ENCODE measurements around the gene STRIT1.

Gene STRIT1

DNA sequence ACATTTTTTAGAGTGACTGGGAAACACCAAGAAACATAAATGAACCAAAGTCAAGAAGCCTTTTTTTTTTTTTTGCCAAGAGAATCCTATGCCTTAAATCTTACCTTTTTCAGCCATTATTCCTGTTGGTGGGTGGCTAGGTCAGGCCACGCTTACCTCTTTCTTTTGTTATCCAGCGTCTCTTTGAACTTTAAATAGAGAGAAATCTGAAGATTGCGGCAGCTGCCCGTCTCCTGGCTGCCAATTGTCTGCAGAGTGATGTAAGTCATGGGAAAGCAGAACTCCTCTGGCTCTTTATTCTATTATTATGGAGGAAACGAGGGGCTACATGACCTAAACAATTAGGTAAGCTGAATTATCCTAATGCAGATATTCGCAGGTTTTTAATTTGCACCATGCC lies at the start of gene STRIT1:
Gene STRIT1, minus strand, starts transcription at position 168 of the 400 bp plus-strand sequence.
- no peak for DNase-seq (ENCODE audit: low read depth)

DNA sequence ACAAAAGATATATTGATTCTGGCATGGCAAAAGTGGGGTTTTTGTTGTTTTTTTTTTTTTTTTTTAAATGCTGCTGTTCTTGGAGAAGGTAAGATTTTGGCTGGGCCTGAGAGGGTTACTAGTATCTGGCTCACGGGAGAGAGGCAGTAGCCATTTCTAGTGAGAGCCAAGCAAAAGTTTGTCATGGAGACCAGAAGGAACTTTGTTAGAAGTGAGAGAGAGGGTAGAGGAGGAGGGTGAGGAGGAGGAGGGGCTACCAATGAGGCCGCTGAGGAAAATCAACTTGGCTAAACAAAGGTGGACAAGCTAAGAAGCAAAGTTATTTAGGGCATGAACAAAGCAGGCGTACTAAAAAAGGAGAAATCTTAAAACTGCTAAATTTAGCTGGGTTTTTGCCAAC lies 48.9 kb upstream of the STRIT1 start:
- DNase-seq (ENCODE audit: low read depth), result no peak

DNA sequence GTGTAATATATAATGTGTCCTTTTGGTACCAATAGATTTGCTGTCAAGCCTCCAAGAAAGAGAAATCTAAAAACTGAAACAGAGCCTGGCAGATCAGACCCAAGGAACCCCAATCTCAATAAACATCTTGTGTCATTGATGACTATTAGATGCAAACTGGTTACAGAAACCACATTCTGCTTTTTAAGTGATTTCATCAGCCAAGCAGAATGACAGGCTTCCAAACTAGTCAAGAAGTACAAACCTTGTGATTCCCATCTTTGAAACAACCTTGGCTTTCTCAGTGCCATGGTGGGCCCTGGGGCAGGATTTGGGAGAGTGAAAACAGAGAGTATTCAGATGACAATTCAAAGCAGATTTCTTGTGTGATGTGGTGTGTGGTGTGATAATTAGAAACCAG lies 45.6 kb upstream of the STRIT1 start:
- no peak for DNase-seq (ENCODE audit: low read depth)

DNA sequence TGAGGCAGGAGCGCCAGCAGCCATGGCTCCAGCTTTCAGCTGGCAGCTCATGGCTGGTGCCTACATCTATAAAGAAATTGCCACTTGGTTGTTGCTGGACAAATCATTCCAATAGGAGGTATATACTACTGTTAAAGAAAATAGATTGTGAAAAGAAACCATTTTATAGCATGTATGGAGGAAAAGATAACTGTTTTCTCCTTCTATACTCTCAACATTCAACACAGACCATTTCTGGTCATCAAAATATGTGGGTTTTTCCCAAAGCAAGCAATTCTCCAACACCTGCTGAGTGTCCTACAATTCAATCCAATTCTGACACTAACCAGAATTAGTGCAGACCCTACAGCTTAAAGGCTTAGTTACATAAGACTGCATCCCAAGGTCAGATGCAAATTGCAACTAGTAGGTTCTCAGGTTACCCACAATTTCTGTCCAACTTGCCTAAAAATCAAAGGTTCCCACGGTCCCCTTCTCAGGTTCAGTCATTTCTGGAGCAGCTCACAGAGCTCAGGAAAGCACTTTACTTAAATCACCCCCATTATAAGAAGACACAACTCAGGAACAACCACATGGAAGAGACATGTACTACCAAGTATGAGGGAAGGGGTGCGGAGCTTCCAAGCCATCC lies 42.4 kb upstream of the STRIT1 start:
- no peak for DNase-seq (ENCODE audit: low read depth)

DNA sequence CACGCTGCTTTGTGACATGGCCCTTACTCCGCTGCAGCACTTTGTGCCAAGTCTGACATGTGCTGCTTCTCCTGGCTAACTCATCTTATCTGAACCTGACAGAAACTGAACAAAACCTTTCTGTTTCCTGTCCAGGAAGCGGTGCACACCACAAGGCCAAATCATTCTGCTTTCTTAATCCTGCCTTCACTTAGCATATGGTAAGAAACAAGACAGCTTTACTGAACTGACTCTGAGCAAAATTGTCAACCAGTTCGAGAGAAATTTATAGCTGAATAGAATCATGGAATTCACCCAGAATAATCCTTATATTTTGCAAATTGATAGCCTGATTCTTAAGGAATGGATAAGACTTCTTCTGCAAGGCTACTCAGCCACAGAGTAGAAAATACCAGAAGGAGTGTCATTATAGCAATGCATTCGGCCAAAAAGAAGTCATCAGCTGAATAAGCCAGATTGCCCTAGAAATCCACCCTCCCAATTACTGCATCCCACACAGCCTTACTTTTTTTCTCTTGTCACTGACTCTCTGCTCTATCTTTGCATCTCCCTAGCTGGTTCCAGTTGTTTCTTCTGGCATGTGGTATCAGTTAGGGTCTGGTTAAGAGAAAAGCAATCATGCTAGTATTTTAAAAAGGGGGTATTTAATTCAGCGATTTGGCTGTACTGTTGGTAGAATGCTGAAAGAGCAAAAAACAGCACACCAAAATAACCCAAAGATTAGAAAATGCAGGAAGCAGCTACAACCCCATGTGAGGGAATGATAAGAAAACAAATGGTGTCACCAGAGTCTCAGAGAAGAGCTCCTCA lies 41.6 kb upstream of the STRIT1 start:
- DNase-seq (ENCODE audit: low read depth), result no peak

DNA sequence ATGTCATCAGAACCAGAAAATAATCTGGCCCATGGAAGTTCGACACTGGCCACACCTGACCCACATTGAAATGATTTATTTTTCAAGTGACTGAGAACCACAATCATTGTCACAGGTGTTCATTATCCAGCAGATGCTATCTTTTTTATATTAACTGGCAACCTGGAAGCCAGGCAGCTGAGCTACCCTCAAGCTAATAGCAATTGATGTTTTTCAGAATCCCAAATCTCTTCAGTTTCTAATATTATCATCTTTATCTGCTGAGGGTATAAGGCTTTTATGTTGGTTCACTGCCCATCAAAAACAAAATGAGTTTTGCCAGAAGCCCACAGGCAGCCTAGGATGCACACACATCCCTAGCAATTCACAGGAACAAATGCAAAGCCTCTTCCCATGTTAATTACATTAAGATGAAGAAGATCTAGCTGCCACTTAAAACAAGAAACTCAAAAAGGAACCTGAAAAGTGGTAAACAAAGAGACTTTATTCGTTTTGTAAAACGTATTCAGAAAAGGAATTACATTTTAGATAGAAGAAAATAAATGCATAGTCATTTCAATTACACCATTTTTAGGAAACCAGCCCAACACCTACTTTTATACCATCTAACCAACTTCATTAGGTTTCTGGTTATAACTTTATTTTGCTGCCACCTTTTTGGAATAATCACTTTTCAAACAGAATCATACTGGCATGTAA lies 40.9 kb upstream of the STRIT1 start:
- DNase-seq (ENCODE audit: low read depth), result no peak

DNA sequence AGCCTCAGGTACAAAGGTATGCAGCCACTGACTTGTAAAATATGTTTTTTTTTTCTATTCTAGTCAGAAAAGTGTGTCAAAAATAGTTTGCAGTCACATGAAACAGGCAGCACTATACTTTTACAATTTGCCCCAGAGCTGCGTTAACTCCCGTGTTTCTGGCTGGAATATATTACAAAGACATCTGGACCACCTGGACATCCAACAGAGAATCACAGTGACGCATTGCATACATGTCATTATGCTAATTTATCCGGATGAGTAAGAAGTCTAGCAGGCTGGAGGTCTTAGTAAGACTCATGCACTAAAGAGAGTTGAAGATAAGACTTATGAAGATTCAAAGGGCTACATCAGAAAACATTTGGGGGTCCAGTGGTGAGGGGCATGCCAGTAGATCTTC lies 39.2 kb upstream of the STRIT1 start:
- no peak for DNase-seq (ENCODE audit: low read depth)

DNA sequence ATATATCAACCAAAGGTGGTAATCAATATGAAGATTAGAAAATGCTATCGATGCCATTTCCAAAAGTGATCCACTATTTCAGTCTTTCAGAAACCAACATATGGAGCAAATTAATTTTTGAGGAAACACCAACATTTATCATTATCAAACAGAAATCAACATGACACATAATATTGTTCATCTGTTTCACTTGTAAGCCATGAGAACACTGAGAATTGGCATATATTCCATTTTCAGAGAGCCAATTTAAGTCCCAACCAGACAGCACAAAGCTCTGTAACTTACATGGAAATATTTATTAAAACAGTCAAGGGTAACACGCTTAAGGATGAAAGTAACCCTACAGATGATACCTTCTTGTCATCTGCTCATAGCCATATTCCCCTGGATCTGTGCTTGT lies 37.6 kb upstream of the STRIT1 start:
- no peak for DNase-seq (ENCODE audit: low read depth)

DNA sequence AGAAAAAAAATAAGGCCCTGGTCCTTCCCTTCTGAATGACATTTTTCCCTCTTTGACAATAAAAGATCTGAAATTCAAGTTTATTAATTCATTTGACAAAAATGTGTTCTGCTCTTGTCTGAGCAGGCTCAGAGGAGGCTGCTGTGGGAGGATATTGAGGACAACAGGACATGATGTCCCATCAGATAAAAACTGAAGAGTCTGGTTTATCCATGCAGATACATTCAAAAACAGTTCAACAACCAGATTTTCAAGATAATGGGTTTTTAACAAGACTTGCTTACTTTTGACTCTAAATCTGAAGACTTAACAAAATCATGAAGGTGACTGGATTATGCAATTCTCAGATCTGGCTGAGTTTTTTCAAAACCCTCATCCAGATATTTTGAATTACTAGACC lies 36.9 kb upstream of the STRIT1 start:
- DNase-seq (ENCODE audit: low read depth), result no peak

DNA sequence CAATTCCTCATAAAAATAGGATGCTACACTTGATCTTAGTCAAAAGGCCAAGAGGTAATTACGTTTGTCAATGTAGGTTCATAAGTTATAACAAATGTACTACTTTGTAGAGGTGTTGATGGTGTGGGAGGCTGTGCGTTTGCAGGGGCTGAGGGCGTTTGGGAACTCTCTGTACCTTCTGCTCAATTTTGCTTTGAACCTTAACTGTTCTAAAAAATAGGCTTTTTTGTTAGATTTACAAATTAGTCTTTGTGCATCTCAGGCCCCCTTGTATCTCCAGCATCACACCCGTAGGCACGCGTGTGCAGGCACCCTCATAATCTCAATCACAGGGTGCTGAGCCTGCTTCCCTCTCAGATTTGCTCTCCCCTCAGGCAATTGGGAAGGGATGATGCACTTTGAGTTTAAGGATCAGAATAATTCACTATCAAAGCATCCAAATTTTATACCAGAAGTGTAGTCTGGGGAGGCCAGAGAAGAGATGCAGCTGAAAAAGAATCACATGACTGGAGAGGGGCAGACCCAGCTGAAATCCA lies 36.1 kb upstream of the STRIT1 start:
- no peak for DNase-seq (ENCODE audit: low read depth)

DNA sequence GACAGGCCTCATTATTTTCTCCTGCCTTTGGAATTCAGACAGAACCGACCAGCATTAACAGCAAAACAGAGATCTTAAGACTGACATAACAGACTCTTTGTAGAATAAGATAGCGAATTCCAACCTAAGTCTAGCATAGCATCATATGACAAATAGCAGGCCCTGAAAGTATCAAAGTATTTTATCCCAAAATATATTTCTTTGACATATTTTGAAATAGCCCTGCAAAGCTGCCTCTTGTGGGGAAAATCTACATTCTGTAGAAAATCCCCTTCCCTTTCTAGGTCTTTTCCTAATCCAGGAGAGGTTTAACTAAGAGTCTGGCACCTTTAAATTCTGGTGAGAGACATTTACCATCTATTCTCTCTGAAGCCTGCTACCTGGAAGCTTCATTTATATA lies 34.4 kb upstream of the STRIT1 start:
- DNase-seq (ENCODE audit: low read depth), result no peak

DNA sequence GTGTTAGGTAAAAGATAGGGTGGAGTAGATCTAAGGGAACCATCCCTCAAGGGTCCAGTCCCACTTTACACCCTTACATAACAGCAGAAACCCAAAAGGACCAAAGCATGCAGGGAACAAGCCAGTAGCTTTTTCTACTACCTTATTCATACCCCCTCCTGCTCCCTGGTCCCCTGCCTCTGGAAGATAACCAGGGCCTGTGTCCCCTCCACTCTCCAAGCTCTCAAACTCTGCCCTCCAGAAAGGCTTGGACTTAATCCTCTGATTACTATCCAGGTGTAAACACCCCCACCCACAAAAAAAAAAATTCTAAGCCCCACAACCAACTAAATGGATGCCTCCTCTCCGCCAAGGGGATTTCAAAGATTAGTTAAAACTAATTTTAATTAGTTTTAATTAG lies 33.9 kb upstream of the STRIT1 start:
- DNase-seq (ENCODE audit: low read depth), result no peak

DNA sequence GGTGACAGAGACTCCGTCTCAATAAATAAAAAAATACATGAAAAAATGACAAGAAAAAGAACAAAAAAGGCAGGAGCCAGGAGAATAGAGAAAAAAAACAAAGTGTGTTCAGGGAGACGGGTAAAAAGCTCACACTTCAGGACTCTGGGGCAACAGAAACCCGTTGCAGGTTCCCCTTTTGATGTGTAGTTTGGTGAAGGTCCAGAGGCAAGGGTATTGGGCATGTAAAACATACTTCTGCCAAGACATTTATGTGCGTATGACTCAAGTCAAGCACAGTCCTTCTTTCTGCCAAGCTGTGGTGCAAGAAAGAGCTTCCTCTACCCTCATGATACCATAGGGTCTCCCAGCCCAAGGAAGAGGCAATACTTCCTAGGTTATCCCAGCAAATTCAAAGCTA lies 33.4 kb upstream of the STRIT1 start:
- DNase-seq (ENCODE audit: low read depth), result no peak

DNA sequence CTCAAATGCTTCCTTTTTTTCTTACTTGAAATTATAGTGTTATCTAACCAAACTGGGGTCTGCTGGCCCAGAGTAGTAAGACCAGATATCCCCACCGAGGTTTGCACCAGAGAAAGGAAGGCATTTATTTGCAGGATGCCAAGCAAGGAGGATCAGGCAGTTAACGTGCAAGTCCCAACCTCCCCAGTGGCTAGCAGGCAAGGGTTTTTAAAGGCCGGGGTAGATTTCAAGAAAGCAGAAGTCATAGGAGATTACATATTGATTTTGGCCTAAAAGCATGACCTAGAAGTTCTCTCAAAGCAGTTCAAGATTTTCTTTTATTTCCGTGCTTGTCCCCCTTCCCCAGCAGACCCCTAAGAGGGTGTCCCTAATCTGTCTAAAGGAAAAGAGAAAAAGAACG lies 32.8 kb upstream of the STRIT1 start:
- DNase-seq (ENCODE audit: low read depth), result no peak

DNA sequence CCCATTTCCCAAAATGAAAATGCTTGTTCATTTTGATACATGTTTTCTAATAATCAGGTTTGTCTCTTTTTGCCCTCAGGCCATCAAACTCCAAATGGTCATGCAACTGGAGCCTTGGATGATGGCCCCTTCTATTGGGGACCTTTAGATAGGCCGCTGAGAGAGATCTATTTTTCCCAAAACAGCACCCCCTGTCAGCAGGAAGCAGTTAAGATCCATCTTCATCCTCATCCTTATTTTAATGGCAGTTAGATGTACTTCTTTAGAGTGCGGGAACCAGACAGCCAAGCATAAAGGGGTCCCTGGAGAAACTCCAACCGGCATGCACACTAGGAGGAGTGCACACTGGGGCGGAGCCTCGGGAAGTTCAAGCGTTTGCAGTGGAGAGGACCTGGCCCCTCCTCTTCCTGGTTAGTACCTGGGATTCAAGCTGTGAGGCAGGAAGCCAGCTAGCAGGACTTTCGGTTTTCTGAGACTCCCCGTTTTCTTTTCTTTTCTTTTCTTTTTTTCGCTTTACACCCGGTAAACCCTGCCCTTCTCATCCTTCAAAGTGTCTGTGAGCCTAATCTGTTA lies 31.9 kb upstream of the STRIT1 start:
- no peak for DNase-seq (ENCODE audit: low read depth)

DNA sequence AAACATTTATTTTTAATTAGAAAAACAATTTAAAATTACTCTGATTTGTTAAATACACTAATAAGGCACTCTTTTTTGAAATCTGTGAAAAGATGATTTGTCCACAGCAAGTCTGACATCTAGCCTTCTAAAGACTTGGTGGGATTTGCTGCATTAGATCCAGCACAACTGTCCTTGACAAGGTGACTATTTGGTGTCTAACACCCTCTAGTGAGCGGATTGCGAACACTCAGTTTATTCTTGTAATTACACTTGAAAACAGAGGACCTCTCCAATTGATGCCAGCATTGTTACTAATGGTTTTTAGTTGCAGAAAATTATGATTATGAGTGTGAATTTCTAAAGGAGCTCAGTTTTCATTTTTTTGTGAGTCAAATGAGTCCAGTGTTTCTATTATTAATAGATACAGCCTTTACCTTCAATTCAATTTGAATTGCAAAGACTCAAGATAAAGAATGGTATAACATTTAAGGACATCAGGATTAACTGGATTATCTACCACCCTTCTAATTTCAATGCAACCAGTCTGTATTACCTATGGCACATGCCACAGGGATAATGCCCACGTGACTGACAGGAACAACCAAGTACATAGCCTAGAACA lies 29.7 kb upstream of the STRIT1 start:
- peak; percentile 71 for DNase-seq (ENCODE audit: low read depth)

DNA sequence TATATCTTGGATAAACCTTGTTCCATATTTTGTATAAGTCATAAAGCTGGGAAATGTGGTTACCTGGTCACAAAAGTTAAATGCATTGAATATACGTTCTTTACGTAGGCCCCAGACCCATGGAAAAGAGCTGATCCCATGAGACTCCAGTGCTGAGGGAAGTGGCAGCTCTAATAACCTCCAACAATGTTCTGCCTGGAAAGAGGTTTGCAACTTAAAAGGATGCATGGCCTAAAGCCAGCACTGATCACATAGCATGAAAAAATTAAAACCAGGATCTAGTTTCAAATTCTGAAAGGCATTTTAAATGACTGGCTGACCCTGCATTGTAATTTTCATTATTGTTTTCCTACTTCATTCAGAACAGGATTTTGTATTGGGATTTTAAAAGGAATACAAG lies 27.9 kb upstream of the STRIT1 start:
- no peak for DNase-seq (ENCODE audit: low read depth)

DNA sequence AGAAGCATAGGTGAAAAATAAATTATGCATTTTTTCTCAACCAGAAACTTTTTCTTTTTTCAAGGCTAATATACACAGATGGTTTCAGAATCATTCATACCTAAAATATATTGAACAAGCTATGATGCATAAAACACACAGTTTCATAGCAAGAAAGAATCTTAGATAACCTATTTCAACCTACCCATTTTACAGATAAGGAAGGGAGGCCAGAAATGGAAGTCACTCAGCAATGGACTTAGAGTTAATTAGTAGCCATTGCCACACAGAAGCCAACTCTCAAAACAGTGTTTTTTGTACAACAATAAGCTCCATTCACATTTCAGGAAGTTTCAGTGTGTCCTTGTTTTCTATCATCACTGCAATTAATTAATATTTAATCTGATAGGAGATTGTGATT lies 27.5 kb upstream of the STRIT1 start:
- no peak for DNase-seq (ENCODE audit: low read depth)

DNA sequence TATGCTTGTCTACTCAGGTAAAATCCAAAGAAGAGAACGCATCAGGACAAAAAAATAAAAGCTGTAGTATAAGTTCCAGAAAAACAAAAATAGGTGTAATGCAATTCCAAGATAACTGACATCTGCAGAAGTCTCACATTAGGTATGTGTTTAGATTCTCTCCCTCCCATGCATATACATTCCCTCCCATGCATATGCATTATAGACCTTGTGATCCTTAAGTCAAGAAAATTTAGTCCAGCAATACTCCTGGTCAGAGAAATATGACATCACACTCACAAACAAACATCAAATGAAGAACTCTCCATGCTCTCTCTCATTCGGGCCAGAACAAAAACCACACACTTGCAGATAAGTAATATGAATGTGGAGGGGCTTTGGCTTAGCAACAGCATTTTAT lies 25.3 kb upstream of the STRIT1 start:
- no peak for DNase-seq (ENCODE audit: low read depth)

DNA sequence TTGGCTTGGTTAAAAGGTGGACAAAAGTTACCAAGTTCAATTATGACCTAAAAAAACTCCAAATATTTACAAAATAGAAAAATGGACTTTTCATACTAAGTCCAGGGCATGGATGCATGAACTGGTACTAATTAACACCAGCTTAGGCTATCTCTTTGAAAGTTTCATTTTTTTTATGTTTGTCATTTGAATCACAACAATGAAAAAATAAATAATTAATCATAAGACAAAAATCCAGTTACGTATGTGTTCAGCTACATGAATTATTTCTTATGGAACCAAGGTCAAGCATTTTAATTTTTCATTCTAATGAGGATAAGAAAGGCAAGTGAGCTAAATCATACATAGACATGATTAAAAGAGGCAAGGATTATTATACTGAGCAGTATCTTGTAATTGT lies 23.7 kb upstream of the STRIT1 start:
- no peak for DNase-seq (ENCODE audit: low read depth)

DNA sequence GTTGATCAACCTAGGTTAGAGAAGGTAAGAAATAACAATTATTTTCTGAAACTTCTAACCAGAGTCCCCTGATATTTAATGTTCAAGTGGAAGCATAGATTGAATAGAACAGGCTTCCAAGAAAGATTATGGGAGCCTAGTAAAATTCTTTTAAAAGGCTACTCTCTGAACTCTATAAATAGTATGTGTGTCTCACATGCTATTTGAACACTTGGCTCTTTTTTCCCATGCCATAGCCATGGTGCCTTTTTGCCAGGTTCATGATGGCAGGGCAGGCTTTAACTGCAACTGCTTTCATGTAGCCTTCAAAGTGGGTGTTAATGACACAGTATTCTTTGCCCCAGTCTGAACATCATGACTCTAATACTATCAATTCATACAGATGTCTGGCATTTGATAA lies 22.9 kb upstream of the STRIT1 start:
- DNase-seq (ENCODE audit: low read depth), result no peak

DNA sequence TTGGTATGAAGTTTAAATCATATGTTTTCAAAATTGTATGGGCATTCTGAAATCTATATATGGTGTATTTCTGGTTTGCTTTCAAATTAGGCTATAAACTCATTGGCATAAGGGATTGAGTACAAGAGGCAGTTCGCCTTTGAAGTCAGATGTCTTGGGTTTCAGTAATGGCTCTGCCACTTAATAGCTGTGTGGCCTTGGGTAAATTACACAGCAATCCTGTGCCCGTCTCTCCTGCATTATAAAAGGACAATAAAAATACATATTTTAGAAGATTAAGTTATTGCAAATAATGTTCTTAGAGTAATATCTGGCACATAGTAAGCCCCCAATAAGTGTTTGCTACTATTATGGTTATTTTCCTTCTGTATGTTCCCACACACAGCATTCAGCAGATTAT lies 20.4 kb upstream of the STRIT1 start:
- DNase-seq (ENCODE audit: low read depth), result no peak

Measured in non-pigmented ciliary epithelial cell (primary cell).